GM12872 (cell line): ENCODE results near the gene CLIC5.

Source experiments
- TF ChIP-seq, protein P1 (sequence below): IDR thresholded peaks from 3 replicates; pipeline ENCODE4 v1.5.1; 2011; ENCODE audit warnings: low read depth, mild to moderate bottlenecking, low read length, moderate library complexity; ENCODE audit not compliant: insufficient read depth

CLIC5 gene

DNA sequence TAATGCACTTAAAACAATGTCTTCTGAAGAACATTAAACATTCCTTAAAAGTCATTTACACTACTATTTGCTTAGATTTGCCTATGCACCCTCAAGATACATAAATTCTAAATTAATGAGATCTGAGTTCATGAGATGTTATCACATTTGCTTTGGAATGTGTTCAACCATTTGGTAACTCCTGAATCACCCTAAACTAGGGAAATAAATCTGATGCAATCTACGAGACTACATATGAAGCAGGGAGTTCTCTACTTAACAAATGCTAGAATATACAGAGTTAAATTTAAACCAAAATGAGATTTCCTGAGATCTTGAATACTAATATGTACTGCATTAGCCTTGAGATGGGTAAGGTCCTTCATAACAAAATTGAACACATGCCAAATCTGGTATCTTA is 170.1 kb downstream of the CLIC5 start:
- TF ChIP-seq, protein P1, sequence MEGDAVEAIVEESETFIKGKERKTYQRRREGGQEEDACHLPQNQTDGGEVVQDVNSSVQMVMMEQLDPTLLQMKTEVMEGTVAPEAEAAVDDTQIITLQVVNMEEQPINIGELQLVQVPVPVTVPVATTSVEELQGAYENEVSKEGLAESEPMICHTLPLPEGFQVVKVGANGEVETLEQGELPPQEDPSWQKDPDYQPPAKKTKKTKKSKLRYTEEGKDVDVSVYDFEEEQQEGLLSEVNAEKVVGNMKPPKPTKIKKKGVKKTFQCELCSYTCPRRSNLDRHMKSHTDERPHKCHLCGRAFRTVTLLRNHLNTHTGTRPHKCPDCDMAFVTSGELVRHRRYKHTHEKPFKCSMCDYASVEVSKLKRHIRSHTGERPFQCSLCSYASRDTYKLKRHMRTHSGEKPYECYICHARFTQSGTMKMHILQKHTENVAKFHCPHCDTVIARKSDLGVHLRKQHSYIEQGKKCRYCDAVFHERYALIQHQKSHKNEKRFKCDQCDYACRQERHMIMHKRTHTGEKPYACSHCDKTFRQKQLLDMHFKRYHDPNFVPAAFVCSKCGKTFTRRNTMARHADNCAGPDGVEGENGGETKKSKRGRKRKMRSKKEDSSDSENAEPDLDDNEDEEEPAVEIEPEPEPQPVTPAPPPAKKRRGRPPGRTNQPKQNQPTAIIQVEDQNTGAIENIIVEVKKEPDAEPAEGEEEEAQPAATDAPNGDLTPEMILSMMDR: no peak

DNA sequence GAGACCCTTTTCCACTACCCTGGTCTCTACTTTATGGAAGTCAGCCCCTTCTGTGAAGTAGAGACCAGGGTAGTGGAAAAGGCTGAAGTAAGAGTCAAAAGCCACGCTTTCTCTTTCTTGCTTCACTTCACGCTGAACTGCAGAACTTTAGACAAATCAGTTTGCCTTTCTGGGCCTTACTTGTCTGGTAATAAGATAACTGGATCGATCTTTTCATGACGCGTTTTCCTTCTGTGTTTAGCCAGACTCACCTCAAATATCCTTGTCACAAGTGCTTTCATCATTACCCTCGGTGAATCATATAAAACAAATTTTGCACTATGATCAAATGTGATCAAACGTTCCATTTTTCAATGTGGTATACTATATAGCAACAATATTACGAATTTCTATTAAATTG is 170.7 kb downstream of the CLIC5 start:
- TF ChIP-seq, protein P1: no peak

DNA sequence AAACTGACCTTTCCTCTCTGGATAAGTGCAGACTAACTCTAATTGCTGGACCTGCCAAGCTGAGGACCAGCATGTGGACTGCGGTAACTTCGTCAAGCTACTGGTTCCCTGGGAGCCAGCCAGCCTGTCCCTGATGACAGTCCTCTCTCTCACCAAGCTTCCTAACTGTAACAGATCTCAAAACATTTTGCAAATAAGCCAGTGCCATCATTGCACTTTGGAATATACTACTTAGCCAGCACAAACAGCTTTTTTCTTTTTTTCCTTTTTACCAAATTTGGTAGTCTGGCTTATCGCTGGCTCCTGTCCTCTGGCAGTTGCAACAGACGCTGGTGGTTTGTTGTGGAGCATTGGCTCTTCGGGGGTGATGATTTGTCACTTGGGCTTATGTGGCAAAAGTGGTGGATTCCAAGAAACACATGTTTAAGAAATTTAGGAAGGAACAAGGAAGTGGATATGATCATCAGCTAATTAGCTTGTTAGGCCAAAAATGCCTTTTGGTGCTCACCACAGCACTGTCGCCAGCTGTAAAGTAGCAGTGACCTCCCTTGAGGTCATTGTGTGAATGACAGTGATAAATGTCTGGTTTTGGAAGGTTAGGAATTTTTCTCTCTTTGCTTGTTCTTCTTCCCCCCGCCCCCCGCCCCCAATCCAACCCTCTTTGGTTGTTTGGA is 171.7 kb downstream of the CLIC5 start:
- TF ChIP-seq, protein P1: no peak

DNA sequence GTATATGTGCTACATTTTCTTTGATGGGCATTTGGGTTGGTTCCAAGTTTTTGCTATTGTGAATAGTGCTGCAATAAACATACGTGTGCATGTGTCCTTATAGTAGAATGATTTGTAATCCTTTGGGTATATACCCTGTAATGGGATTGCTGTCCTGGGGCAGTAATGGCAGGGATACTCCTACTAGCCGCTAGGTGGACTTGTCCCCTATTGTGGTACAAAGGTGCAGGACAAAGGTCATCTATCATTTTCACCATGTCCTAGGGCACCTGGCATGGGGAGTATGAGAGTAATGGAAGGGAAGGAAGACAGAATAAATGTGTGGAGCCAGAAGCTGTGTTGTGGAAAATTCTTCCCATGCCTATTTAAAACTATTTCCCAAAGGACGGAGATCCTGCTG is 174.6 kb downstream of the CLIC5 start:
- TF ChIP-seq, protein P1: no peak

DNA sequence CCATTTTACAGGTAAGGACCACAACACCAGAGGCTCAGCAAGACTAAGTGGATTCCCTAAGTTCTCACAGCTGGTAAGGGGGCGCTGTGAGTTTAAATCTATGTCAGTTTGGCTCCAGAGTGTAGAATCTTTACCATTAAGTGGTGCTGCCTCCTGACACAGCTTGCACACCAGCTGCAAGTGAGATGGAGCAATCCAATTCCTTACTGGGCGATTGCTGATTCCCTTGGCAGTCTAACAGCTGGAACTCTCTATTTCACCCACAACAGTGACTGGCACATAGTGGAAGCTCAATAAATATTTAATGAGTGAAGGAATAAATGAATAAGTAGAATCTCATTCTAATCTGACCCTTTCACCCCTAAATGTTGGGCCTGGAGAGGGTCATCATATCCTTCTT is 176.7 kb downstream of the CLIC5 start:
- TF ChIP-seq, protein P1: no peak

GRCh38 chr6:45838451-45838850 is 177.2 kb downstream of the CLIC5 start:
- TF ChIP-seq, protein P1: no peak

GRCh38 chr6:45837541-45838200 is 178.0 kb downstream of the CLIC5 start:
- TF ChIP-seq, protein P1: no peak
